ENCODE measurements around the gene RPS27. TPM values are rescaled to one million over a fixed set of nuclear protein-coding genes. Genes with fewer than 3 reads are reported as not detected.

The RPS27 gene
- total RNA-seq, 1 experiment from 2014 or later = 3,064 TPM

DNA sequence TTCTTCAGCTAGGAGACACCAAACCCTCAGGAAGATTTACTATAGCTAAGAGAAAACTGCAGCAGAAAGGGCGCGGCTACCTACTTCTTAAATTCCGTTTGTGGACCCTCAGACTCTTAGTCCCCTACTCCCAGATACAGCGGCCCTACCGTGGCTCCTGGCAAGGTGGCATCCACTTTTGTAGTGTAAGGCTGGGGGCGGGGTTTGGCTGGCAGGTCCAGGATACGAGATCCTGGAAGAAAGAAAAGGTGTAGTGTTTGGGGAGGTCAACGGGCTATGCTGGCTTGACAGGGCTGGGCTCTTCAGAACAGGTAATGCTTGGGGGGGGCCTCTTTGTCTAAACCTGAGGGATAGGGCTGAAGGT lies 22.6 kb upstream of the RPS27 start:
- POLR2A ChIA-PET = interaction anchor here (0.6 to 16.6 kb wide), 40 partner anchors 9 to 1162 kb away, joined by 3 to 647 read pairs (median 4); partner anchors contain the start of genes CRTC2, DENND4B, GATAD2B and INTS3
- TF ChIP-seq, protein P1, sequence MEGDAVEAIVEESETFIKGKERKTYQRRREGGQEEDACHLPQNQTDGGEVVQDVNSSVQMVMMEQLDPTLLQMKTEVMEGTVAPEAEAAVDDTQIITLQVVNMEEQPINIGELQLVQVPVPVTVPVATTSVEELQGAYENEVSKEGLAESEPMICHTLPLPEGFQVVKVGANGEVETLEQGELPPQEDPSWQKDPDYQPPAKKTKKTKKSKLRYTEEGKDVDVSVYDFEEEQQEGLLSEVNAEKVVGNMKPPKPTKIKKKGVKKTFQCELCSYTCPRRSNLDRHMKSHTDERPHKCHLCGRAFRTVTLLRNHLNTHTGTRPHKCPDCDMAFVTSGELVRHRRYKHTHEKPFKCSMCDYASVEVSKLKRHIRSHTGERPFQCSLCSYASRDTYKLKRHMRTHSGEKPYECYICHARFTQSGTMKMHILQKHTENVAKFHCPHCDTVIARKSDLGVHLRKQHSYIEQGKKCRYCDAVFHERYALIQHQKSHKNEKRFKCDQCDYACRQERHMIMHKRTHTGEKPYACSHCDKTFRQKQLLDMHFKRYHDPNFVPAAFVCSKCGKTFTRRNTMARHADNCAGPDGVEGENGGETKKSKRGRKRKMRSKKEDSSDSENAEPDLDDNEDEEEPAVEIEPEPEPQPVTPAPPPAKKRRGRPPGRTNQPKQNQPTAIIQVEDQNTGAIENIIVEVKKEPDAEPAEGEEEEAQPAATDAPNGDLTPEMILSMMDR (IDR thresholded peaks at IDR 0.05; ENCODE audit: unreplicated experiment) = no peak
- peak overlapping the region; percentile 94 for H3K27ac Mint-ChIP-seq (ENCODE audit: low read depth, unreplicated experiment)
- intact Hi-C loops (cut with micrococcal nuclease) = loop anchor here (1.0 to 2.0 kb wide), 2 partner anchors 18 to 45 kb away; partner anchors contain the start of genes GATAD2B and RAB13
- peaks cover 40% of the 10 kb centered on the region for H3K4me1 Mint-ChIP-seq (ENCODE audit: insufficient read depth, unreplicated experiment)
- CTCF ChIA-PET = interaction anchor here (0.6 to 5.2 kb wide), 15 partner anchors 9 to 1083 kb away, joined by 3 to 45 read pairs (median 5); partner anchors contain the start of genes ADAM15, GATAD2B, JTB and RAB13
- no peaks in the 10 kb centered on the region for H3K9me3 Mint-ChIP-seq (ENCODE audit: unreplicated experiment)
- DNase-seq (ENCODE audit: unreplicated experiment) = no peak
- BruUV-seq (replicated peaks) = no TSS peak
- H3K27me3 Mint-ChIP-seq (ENCODE audit: insufficient read depth, unreplicated experiment) = no peaks in the 10 kb centered on the region
- peak overlapping the region; percentile 95 for H3K4me3 Mint-ChIP-seq (ENCODE audit: unreplicated experiment)
- peaks cover 24% of the 10 kb centered on the region for H3K36me3 Mint-ChIP-seq (ENCODE audit: insufficient read depth, unreplicated experiment)

DNA sequence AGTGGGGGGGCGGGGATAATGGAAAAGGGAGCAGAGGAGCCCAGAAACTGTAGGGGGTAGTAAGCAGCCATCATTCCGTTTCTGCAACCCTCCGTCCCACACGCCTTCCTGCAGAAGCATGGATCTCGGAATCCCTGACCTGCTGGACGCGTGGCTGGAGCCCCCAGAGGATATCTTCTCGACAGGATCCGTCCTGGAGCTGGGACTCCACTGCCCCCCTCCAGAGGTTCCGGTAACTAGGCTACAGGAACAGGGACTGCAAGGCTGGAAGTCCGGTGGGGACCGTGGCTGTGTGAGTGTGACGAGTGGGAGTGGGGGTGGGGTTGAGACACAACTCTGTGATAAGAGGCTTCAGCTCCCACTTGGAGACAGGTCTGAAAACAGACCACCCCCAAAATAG lies 22.2 kb upstream of the RPS27 start:
- CTCF ChIA-PET = interaction anchor here (0.5 to 5.2 kb wide), 13 partner anchors 9 to 457 kb away, joined by 3 to 45 read pairs (median 5); partner anchors contain the start of genes GATAD2B, JTB and RAB13
- H3K36me3 Mint-ChIP-seq (ENCODE audit: insufficient read depth, unreplicated experiment) = peaks cover 28% of the 10 kb centered on the region
- no peak for DNase-seq (ENCODE audit: unreplicated experiment)
- peaks cover 37% of the 10 kb centered on the region for H3K4me1 Mint-ChIP-seq (ENCODE audit: insufficient read depth, unreplicated experiment)
- POLR2A ChIA-PET = interaction anchor here (0.6 to 16.6 kb wide), 18 partner anchors 9 to 1161 kb away, joined by 3 to 647 read pairs (median 10); partner anchors contain the start of genes CRTC2, DENND4B, GATAD2B and JTB
- TF ChIP-seq, protein P1 (IDR thresholded peaks at IDR 0.05; ENCODE audit: unreplicated experiment) = no peak
- H3K4me3 Mint-ChIP-seq (ENCODE audit: unreplicated experiment) = peak overlapping the region; percentile 95
- intact Hi-C loops (cut with micrococcal nuclease) = no loop called here
- H3K9me3 Mint-ChIP-seq (ENCODE audit: unreplicated experiment) = no peaks in the 10 kb centered on the region
- BruUV-seq (replicated peaks) = no TSS peak
- H3K27me3 Mint-ChIP-seq (ENCODE audit: insufficient read depth, unreplicated experiment) = no peaks in the 10 kb centered on the region
- H3K27ac Mint-ChIP-seq (ENCODE audit: low read depth, unreplicated experiment) = peak overlapping the region; percentile 94

DNA sequence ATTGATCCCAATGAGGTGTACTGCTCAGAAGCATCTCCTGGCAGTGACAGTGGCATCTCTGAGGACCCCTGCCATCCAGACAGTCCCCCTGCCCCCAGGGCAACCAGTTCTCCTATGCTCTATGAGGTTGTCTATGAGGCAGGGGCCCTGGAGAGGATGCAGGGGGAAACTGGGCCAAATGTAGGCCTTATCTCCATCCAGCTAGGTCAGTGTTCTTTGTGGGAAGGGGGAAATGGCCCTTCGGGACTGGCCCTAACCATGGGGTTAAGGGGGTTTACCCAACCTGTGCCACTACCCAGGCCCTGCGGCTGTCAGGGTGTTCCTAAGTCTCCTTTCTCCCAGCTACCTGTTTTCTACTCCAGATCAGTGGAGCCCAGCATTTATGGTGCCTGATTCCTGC lies 21.6 kb upstream of the RPS27 start:
- peaks cover 33% of the 10 kb centered on the region for H3K4me1 Mint-ChIP-seq (ENCODE audit: insufficient read depth, unreplicated experiment)
- peak overlapping the region; percentile 94 for H3K27ac Mint-ChIP-seq (ENCODE audit: low read depth, unreplicated experiment)
- no TSS peak for BruUV-seq (replicated peaks)
- peak overlapping the region; percentile 95 for H3K4me3 Mint-ChIP-seq (ENCODE audit: unreplicated experiment)
- CTCF ChIA-PET = interaction anchor here (0.5 to 5.2 kb wide), 8 partner anchors 8 to 457 kb away, joined by 3 to 45 read pairs (median 6); partner anchors contain the start of genes JTB and RAB13
- no peaks in the 10 kb centered on the region for H3K27me3 Mint-ChIP-seq (ENCODE audit: insufficient read depth, unreplicated experiment)
- intact Hi-C loops (cut with micrococcal nuclease) = no loop called here
- POLR2A ChIA-PET = interaction anchor here (4.2 to 16.6 kb wide), 5 partner anchors 8 to 187 kb away, joined by 37 to 647 read pairs (median 358); partner anchors contain the start of genes CRTC2, DENND4B, GATAD2B and JTB
- DNase-seq (ENCODE audit: unreplicated experiment) = no peak
- no peaks in the 10 kb centered on the region for H3K9me3 Mint-ChIP-seq (ENCODE audit: unreplicated experiment)
- H3K36me3 Mint-ChIP-seq (ENCODE audit: insufficient read depth, unreplicated experiment) = peaks cover 30% of the 10 kb centered on the region
- TF ChIP-seq, protein P1 (IDR thresholded peaks at IDR 0.05; ENCODE audit: unreplicated experiment) = no peak

DNA sequence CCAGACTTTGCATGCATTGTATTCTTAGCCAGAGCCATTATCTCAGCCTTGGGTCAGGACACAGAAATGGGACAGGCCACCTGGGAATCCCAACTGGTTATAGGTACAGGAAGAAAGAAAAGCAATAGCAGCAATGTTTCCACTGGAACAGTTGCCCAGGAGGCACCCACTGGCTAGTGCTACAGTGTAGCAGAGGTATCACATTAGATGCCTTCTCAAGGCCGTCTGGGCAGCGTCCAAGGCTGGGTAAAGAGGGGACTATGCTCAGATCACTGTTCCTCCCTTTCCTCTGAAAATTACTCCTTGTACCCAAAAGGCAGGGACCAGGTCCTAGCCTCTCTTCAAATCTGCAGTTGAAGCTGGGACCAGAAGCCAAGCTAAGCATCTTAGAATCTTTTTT lies 20.2 kb upstream of the RPS27 start:
- no peaks in the 10 kb centered on the region for H3K9me3 Mint-ChIP-seq (ENCODE audit: unreplicated experiment)
- intact Hi-C loops (cut with micrococcal nuclease) = no loop called here
- H3K36me3 Mint-ChIP-seq (ENCODE audit: insufficient read depth, unreplicated experiment) = peaks cover 44% of the 10 kb centered on the region
- POLR2A ChIA-PET = interaction anchor here (0.6 kb wide), 1 partner anchor 10 kb away, joined by 3 read pairs; no protein-coding TSS in a partner anchor
- CTCF ChIA-PET = interaction anchor here (0.6 to 5.2 kb wide), 3 partner anchors 8 to 358 kb away, joined by 3 to 45 read pairs (median 4); partner anchors contain the start of genes RAB13 and S100A16
- no peak overlapping the region for H3K27ac Mint-ChIP-seq (ENCODE audit: low read depth, unreplicated experiment)
- TF ChIP-seq, protein P1 (IDR thresholded peaks at IDR 0.05; ENCODE audit: unreplicated experiment) = no peak
- BruUV-seq (replicated peaks) = no TSS peak
- no peaks in the 10 kb centered on the region for H3K27me3 Mint-ChIP-seq (ENCODE audit: insufficient read depth, unreplicated experiment)
- peaks cover 27% of the 10 kb centered on the region for H3K4me1 Mint-ChIP-seq (ENCODE audit: insufficient read depth, unreplicated experiment)
- no peak overlapping the region for H3K4me3 Mint-ChIP-seq (ENCODE audit: unreplicated experiment)
- DNase-seq (ENCODE audit: unreplicated experiment) = no peak

All from MCF 10A (cell line).